Measurements from ENCODE around the gene KCNJ10. TPM values are rescaled to one million over a fixed set of nuclear protein-coding genes. Genes with fewer than 3 reads are reported as not detected.
A peak's percentile ranks its signal among the peaks of the same experiment; 100 is the strongest.

KCNJ10 gene
- not detected in 2 replicates for total RNA-seq
- polyA plus RNA-seq = not detected in 2 replicates

- H2AFZ ChIP-seq = peak within 1 kb of the TSS; percentile 85
- H3K4me2 ChIP-seq = peak within 1 kb of the TSS; percentile 88
- peak within 1 kb of the TSS; percentile 29 for H3K4me3 ChIP-seq
- no peak within 1 kb of the TSS for H3K27ac ChIP-seq
- H3K9me2 ChIP-seq (replicated peaks; ENCODE audit: insufficient read depth) = no peaks in the 10 kb centered on the region
- WGBS (ENCODE audit: low lambda C conversion rate, missing lambda C conversion rate) = 31% methylated on average over 13 of the region's 32 CpGs
- H4K20me1 ChIP-seq (ENCODE audit: insufficient read depth, poor library complexity, severe bottlenecking) = no peaks in the 10 kb centered on the region
- TF ChIP-seq EZH2phosphoT487 (IDR thresholded peaks at IDR 0.05; ENCODE audit: low read depth, severe bottlenecking, unreplicated experiment) (no peak), EZH2 (IDR thresholded peaks at IDR 0.05; ENCODE audit: borderline replicate concordance) (no peak), CTCF (IDR thresholded peaks at IDR 0.05; ENCODE audit: poor library complexity) (no peak)
- H3K9me3 ChIP-seq (ENCODE audit: low read depth) = no peaks in the 10 kb centered on the region
- no peak for DNase-seq (ENCODE audit: low spot score)
- H3K36me3 ChIP-seq (replicated peaks; ENCODE audit: insufficient read depth, low read depth) = no peaks in the 10 kb centered on the region
- H3K27me3 ChIP-seq = peaks cover 25% of the 10 kb centered on the region
- no peaks in the 10 kb centered on the region for H3K4me1 ChIP-seq (ENCODE audit: insufficient read depth)
- no peaks in the 10 kb centered on the region for H3K79me2 ChIP-seq
Observed at GRCh38 chr1:160069460-160070231, at the start of gene KCNJ10. Gene KCNJ10, minus strand, starts transcription at chr1:160070160. Its CDS starts 27,628 bp downstream, at chr1:160042532.

GRCh38 chr1:160118928-160119327 is 49.0 kb upstream of the KCNJ10 start:
- Histone ChIP-seq H3K27me3 (no peaks in the 10 kb centered on the region), H3K27ac (no peak overlapping the region), H3K4me2 (no peak overlapping the region), H3K79me2 (no peaks in the 10 kb centered on the region), H4K20me1 (ENCODE audit: insufficient read depth, poor library complexity, severe bottlenecking) (no peaks in the 10 kb centered on the region), H3K4me1 (ENCODE audit: insufficient read depth) (peaks cover 35% of the 10 kb centered on the region), H3K9me2 (replicated peaks; ENCODE audit: insufficient read depth) (no peaks in the 10 kb centered on the region), H3K4me3 (no peak overlapping the region), H2AFZ (no peak overlapping the region), H3K36me3 (replicated peaks; ENCODE audit: insufficient read depth, low read depth) (no peaks in the 10 kb centered on the region), H3K9me3 (ENCODE audit: low read depth) (no peaks in the 10 kb centered on the region)
- TF ChIP-seq EZH2 (IDR thresholded peaks at IDR 0.05; ENCODE audit: borderline replicate concordance) = no peak
- 97% methylated on average over 3 of the region's 3 CpGs for WGBS (ENCODE audit: low lambda C conversion rate, missing lambda C conversion rate)
- DNase-seq (ENCODE audit: low spot score) = no peak

- H3K4me2 ChIP-seq = peak overlapping the region; percentile 65
- H3K9me2 ChIP-seq (replicated peaks; ENCODE audit: insufficient read depth) = no peaks in the 10 kb centered on the region
- H3K4me3 ChIP-seq = no peak overlapping the region
- H2AFZ ChIP-seq = no peak overlapping the region
- 31% methylated on average over 8 of the region's 8 CpGs for WGBS (ENCODE audit: low lambda C conversion rate, missing lambda C conversion rate)
- peaks cover 38% of the 10 kb centered on the region for H3K4me1 ChIP-seq (ENCODE audit: insufficient read depth)
- no peaks in the 10 kb centered on the region for H3K27me3 ChIP-seq
- no peak for TF ChIP-seq EZH2 (IDR thresholded peaks at IDR 0.05; ENCODE audit: borderline replicate concordance)
- DNase-seq (ENCODE audit: low spot score) = peak; percentile 65
- H3K36me3 ChIP-seq (replicated peaks; ENCODE audit: insufficient read depth, low read depth) = no peaks in the 10 kb centered on the region
- H3K27ac ChIP-seq = peak overlapping the region; percentile 9
- H3K79me2 ChIP-seq = no peaks in the 10 kb centered on the region
- H4K20me1 ChIP-seq (ENCODE audit: insufficient read depth, poor library complexity, severe bottlenecking) = no peaks in the 10 kb centered on the region
- no peaks in the 10 kb centered on the region for H3K9me3 ChIP-seq (ENCODE audit: low read depth)
Observed at GRCh38 chr1:160117709-160118183, 47.8 kb upstream of the KCNJ10 start.

- Histone ChIP-seq H3K27ac (peak overlapping the region; percentile 9), H3K4me2 (peak overlapping the region; percentile 65), H3K9me2 (replicated peaks; ENCODE audit: insufficient read depth) (no peaks in the 10 kb centered on the region), H3K4me3 (no peak overlapping the region), H3K79me2 (no peaks in the 10 kb centered on the region), H2AFZ (no peak overlapping the region), H4K20me1 (ENCODE audit: insufficient read depth, poor library complexity, severe bottlenecking) (no peaks in the 10 kb centered on the region), H3K9me3 (ENCODE audit: low read depth) (no peaks in the 10 kb centered on the region), H3K27me3 (no peaks in the 10 kb centered on the region), H3K4me1 (ENCODE audit: insufficient read depth) (peaks cover 38% of the 10 kb centered on the region), H3K36me3 (replicated peaks; ENCODE audit: insufficient read depth, low read depth) (no peaks in the 10 kb centered on the region)
- 29% methylated on average over 1 of the region's 1 CpG for WGBS (ENCODE audit: low lambda C conversion rate, missing lambda C conversion rate)
- no peak for TF ChIP-seq EZH2 (IDR thresholded peaks at IDR 0.05; ENCODE audit: borderline replicate concordance)
- no peak for TF ChIP-seq CTCF (IDR thresholded peaks at IDR 0.05; ENCODE audit: poor library complexity)
- DNase-seq (ENCODE audit: low spot score) = no peak
Observed at GRCh38 chr1:160117300-160117699, 47.3 kb upstream of the KCNJ10 start.
